ENCODE data around the gene DNAJB12. TPM values are rescaled to one million over a fixed set of nuclear protein-coding genes. Genes with fewer than 3 reads are reported as not detected.

Gene DNAJB12
- total RNA-seq, 1 experiment from 2014 or later: 30.9 TPM

- no peaks in the 10 kb centered on the region for H3K9me3 ChIP-seq (ENCODE audit: low read length)
- no peaks in the 10 kb centered on the region for H3K27me3 ChIP-seq (ENCODE audit: low read length)
- no peak overlapping the region for H3K9ac ChIP-seq (ENCODE audit: low read length)
- H3F3A ChIP-seq (ENCODE audit: low read length, unreplicated experiment): no peaks in the 10 kb centered on the region
- no peak overlapping the region for H2AFZ ChIP-seq (ENCODE audit: low read length)
- ATAC-seq: no peak
- no peak for TF ChIP-seq CTCF (conservative IDR thresholded peaks at IDR 0.05; ENCODE audit: low read depth, low read length)
- TF ChIP-seq EZH2phosphoT487 (IDR thresholded peaks at IDR 0.05; ENCODE audit: borderline replicate concordance, low read length): no peak
- no peak overlapping the region for H3K4me3 ChIP-seq (ENCODE audit: low read length)
- peaks cover 15% of the 10 kb centered on the region for H3K4me1 ChIP-seq (ENCODE audit: insufficient read depth, low read length)
- intact Hi-C loops (cut with micrococcal nuclease): no loop called here
- ChIA-PET CTCF (no interaction called here), POLR2A (ENCODE audit: unreplicated experiment) (no interaction called here)
- no peak for DNase-seq
- no TSS peak for BruUV-seq (replicated peaks)
- H3K9me2 ChIP-seq (replicated peaks; ENCODE audit: low read length): no peaks in the 10 kb centered on the region
- H3K4me2 ChIP-seq (ENCODE audit: low read length): no peak overlapping the region
- H3K27ac ChIP-seq (ENCODE audit: low read length): no peak overlapping the region
- H3K36me3 ChIP-seq (ENCODE audit: low read depth, low read length): peaks cover 10% of the 10 kb centered on the region; the same call in 1 of the 2 replicates
- no peaks in the 10 kb centered on the region for H3K79me2 ChIP-seq (ENCODE audit: low read length)
- H4K20me1 ChIP-seq (ENCODE audit: low read length): no peaks in the 10 kb centered on the region
Observed at GRCh38 chr10:72335394-72336258, 19.1 kb downstream of the DNAJB12 start.

- Histone ChIP-seq H3K27me3 (ENCODE audit: low read length) (no peaks in the 10 kb centered on the region), H3K27ac (ENCODE audit: low read length) (no peak overlapping the region), H3K36me3 (ENCODE audit: low read depth, low read length) (peaks cover 6% of the 10 kb centered on the region; the same call in 1 of the 2 replicates), H2AFZ (ENCODE audit: low read length) (no peak overlapping the region), H3K9me2 (replicated peaks; ENCODE audit: low read length) (no peaks in the 10 kb centered on the region), H3K9me3 (ENCODE audit: low read length) (no peaks in the 10 kb centered on the region), H3K4me3 (ENCODE audit: low read length) (no peak overlapping the region), H3K4me1 (ENCODE audit: insufficient read depth, low read length) (peaks cover 15% of the 10 kb centered on the region), H4K20me1 (ENCODE audit: low read length) (no peaks in the 10 kb centered on the region), H3K79me2 (ENCODE audit: low read length) (no peaks in the 10 kb centered on the region), H3F3A (ENCODE audit: low read length, unreplicated experiment) (no peaks in the 10 kb centered on the region), H3K4me2 (ENCODE audit: low read length) (no peak overlapping the region), H3K9ac (ENCODE audit: low read length) (no peak overlapping the region)
- no peak for DNase-seq
- TF ChIP-seq CTCF (conservative IDR thresholded peaks at IDR 0.05; ENCODE audit: low read depth, low read length) (no peak), EZH2 (IDR thresholded peaks at IDR 0.05; ENCODE audit: low read length, unreplicated experiment) (no peak), EZH2phosphoT487 (IDR thresholded peaks at IDR 0.05; ENCODE audit: borderline replicate concordance, low read length) (no peak)
- intact Hi-C loops (cut with micrococcal nuclease): no loop called here
- no peak for ATAC-seq
- ChIA-PET CTCF (no interaction called here), POLR2A (ENCODE audit: unreplicated experiment) (no interaction called here)
- no TSS peak for BruUV-seq (replicated peaks)
Observed at GRCh38 chr10:72334825-72335393, 19.8 kb downstream of the DNAJB12 start.
